H1 (cell line): Measurements from ENCODE around the gene HMGXB3. TPM values are rescaled to one million over a fixed set of nuclear protein-coding genes. Genes with fewer than 3 reads are reported as not detected.

Source experiments
- EP300 ChIP-seq, 2 experiments: IDR thresholded peaks; 1 replicate in 1 of 2; 2 replicates in 1 of 2; pipeline ENCODE4 v1.6.1; 2011 to 2012; ENCODE audit warnings: low read depth in 2 of 2, low read length in 2 of 2, mild to moderate bottlenecking in 2 of 2, borderline replicate concordance in 1 of 2, inconsistent platforms in 1 of 2, moderate library complexity in 1 of 2
- JUND ChIP-seq: IDR thresholded peaks from 2 replicates; pipeline ENCODE4 v1.6.1; 2011; ENCODE audit warnings: mild to moderate bottlenecking, improper control_type of control experiment, low read length
- polyA plus RNA-seq, 7 experiments: library from polyadenylated mRNA; depleted of rRNA in 3 of 7; stranded (reverse) in 5 of 7; unstranded in 2 of 7; fragments of >200 nt in 5 of 7; fragments of 200-250 nt in 2 of 7; gene quantifications; 1 replicate in 5 of 7; 2 replicates in 1 of 7; 4 replicates in 1 of 7; pipeline versions ENCODE4 v1.2.1 to v1.2.3, GENCODE V29; 2011 to 2013; ENCODE audit warnings: missing spikeins in 2 of 7, mixed read lengths in 2 of 7
- total RNA-seq: library from RNA; stranded (reverse); fragmentation: NEBNext Ultra II Directional; extraction: Animal tissue kit (Norgen Biotek cat#: 25700); gene quantifications from 2 replicates; pipeline ENCODE4 v1.2.1, GENCODE V29; 2021

The HMGXB3 gene
- total and polyA plus RNA-seq, 2 of the 8 experiments (the other 6 are each of a cell fraction or from before 2014, with no cell fraction given), result 26.8 to 28.0 TPM

GRCh38 chr5:150075806-150076205 is 75.3 kb downstream of the HMGXB3 start (continued):
- TF ChIP-seq EP300 (IDR thresholded peaks at IDR 0.05; ENCODE audit: borderline replicate concordance in 1 of 2, low read depth in 2 of 2, low read length in 2 of 2) (no peak), JUND (no peak)
